Testis (tissue), 3 donors: ENCODE measurements around the gene C1orf35. TPM values are rescaled to one million over a fixed set of nuclear protein-coding genes. Genes with fewer than 3 reads are reported as not detected.

Experiments
- DNase-seq: peaks from one replicate; pipeline ENCODE4 v3.0.0-alpha.2; 2019
- H3K27ac ChIP-seq, 2 donors: fragments of 200-600 bp; sonication (generic); one replicate each; pipeline ENCODE4 v1.5.1; 2019
- H3K27me3 ChIP-seq: fragments of 200-600 bp; sonication (generic); one replicate; pipeline ENCODE4 v1.5.1; 2019
- H3K36me3 ChIP-seq: fragments of 200-600 bp; sonication (generic); one replicate; pipeline ENCODE4 v1.5.1; 2017; ENCODE audit warnings: low read depth; ENCODE audit errors: missing control alignments
- H3K4me1 ChIP-seq: fragments of 200-600 bp; sonication (generic); one replicate; pipeline ENCODE4 v1.5.1; 2019
- H3K4me3 ChIP-seq, 2 donors: fragments of 200-600 bp; sonication (generic); one replicate each; pipeline ENCODE4 v1.5.1; 2017 to 2019
- H3K9me3 ChIP-seq: fragments of 200-600 bp; sonication (generic); one replicate; pipeline ENCODE4 v1.5.1; 2017
- CTCF ChIP-seq, 3 experiments: fragments of 450-650 bp in 2 of 3; fragments of 200-600 bp in 1 of 3; sonication (generic) in 1 of 3; IDR thresholded peaks; one replicate each; pipeline ENCODE4 v1.5.1; 2016 to 2019; ENCODE audit warnings: antibody characterized with exemption in 3 of 3, mild to moderate bottlenecking in 2 of 3, moderate library complexity in 1 of 3
- POLR2A ChIP-seq: fragments of 450-650 bp; IDR thresholded peaks from one replicate; pipeline ENCODE4 v1.6.1; 2017; ENCODE audit warnings: antibody characterized with exemption, mild to moderate bottlenecking, moderate library complexity
- WGBS, 2 donors: methylation state at CpG; one replicate each; pipeline ENCODE4 v1.1.5; 2018; 5-methylcytosine and 5-hydroxymethylcytosine counted together
- intact Hi-C: fragments of 100-400 bp; cut with DNase I; formaldehyde crosslinking; loops from one replicate; pipeline ENCODE4 v1.15.1; 2023; ENCODE audit warnings: low total_unique reads
- polyA plus RNA-seq: library from polyadenylated mRNA; stranded (reverse); fragments of 350-450 nt; fragmentation: Illumina TruSeq; extraction: RNeasy Lipid Tissue Mini Kit (QIAGEN cat#74804); gene quantifications from one replicate; pipeline ENCODE4 v1.2.3, GENCODE V29; 2014; ENCODE audit warnings: low read depth, low replicate concordance; ENCODE audit not compliant: insufficient read depth
- total RNA-seq, 2 donors: library from RNA; depleted of rRNA; stranded (reverse); fragments of >200 nt; gene quantifications; one replicate each; pipeline ENCODE4 v1.2.3, GENCODE V29; 2016

C1orf35 gene
- total and polyA plus RNA-seq, 3 donors from 2014 or later: 11.3 to 25.0 (median 19.4) TPM

- Histone ChIP-seq H3K4me1 (no peaks in the 10 kb centered on the region), H3K9me3 (no peaks in the 10 kb centered on the region), H3K36me3 (no peaks in the 10 kb centered on the region), H3K27ac (no peak overlapping the region), H3K4me3 (no peak overlapping the region), H3K27me3 (no peaks in the 10 kb centered on the region)
- intact Hi-C loops: no loop called here
- TF ChIP-seq POLR2A: no peak
- no peak for DNase-seq
- 53 to 71% methylated on average over 1 of the region's 1 CpG for WGBS, 2 donors
Observed at GRCh38 chr1:228120351-228120750, 17.2 kb upstream of the C1orf35 start.

- no peak overlapping the region for H3K27ac ChIP-seq
- no peak for TF ChIP-seq CTCF (IDR thresholded peaks at IDR 0.05)
- TF ChIP-seq POLR2A: no peak
- 88 to 91% methylated on average over 2 of the region's 2 CpGs for WGBS, 2 donors
Observed at GRCh38 chr1:228118040-228118439, 14.9 kb upstream of the C1orf35 start.

GRCh38 chr1:228117335-228117734 lies 14.2 kb upstream of the C1orf35 start:
- no peak overlapping the region for H3K4me3 ChIP-seq
- TF ChIP-seq POLR2A: no peak
- no peak for TF ChIP-seq CTCF (IDR thresholded peaks at IDR 0.05)
- H3K27me3 ChIP-seq: no peaks in the 10 kb centered on the region
- intact Hi-C loops: no loop called here
- no peaks in the 10 kb centered on the region for H3K36me3 ChIP-seq
- no peak overlapping the region for H3K27ac ChIP-seq
- no peaks in the 10 kb centered on the region for H3K4me1 ChIP-seq
- no peak for DNase-seq
- 94 to 95% methylated on average over 4 of the region's 4 CpGs for WGBS, 2 donors
- no peaks in the 10 kb centered on the region for H3K9me3 ChIP-seq

More at GRCh38 chr1:228118040-228118439, 14.9 kb upstream of the C1orf35 start:
- no peaks in the 10 kb centered on the region for H3K9me3 ChIP-seq
- no peaks in the 10 kb centered on the region for H3K4me1 ChIP-seq
- no peak overlapping the region for H3K4me3 ChIP-seq
- H3K36me3 ChIP-seq: no peaks in the 10 kb centered on the region
- H3K27me3 ChIP-seq: no peaks in the 10 kb centered on the region
- intact Hi-C loops: no loop called here
- DNase-seq: no peak

- DNase-seq: no peak
- intact Hi-C loops: no loop called here
- 61 to 69% methylated on average over 3 of the region's 3 CpGs for WGBS, 2 donors
Observed at GRCh38 chr1:228114827-228115226, 11.7 kb upstream of the C1orf35 start.

GRCh38 chr1:228112617-228113016 lies 9.5 kb upstream of the C1orf35 start:
- Histone ChIP-seq H3K4me1 (peaks cover 15% of the 10 kb centered on the region), H3K9me3 (no peaks in the 10 kb centered on the region), H3K27ac (no peak overlapping the region), H3K36me3 (no peaks in the 10 kb centered on the region), H3K4me3 (no peak overlapping the region), H3K27me3 (no peaks in the 10 kb centered on the region)
- intact Hi-C loops: no loop called here
- 84 to 88% methylated on average over 1 of the region's 1 CpG for WGBS, 2 donors
- no peak for TF ChIP-seq CTCF (IDR thresholded peaks at IDR 0.05)
- no peak for TF ChIP-seq POLR2A
- DNase-seq: no peak

More at GRCh38 chr1:228114827-228115226, 11.7 kb upstream of the C1orf35 start:
- Histone ChIP-seq H3K27me3 (no peaks in the 10 kb centered on the region), H3K4me3 (no peak overlapping the region), H3K27ac (no peak overlapping the region), H3K36me3 (no peaks in the 10 kb centered on the region), H3K9me3 (no peaks in the 10 kb centered on the region), H3K4me1 (peaks cover 6% of the 10 kb centered on the region)
- TF ChIP-seq CTCF (IDR thresholded peaks at IDR 0.05) (no peak), POLR2A (no peak)
